B cell (primary cell): ENCODE measurements around the gene NAV2. TPM values are rescaled to one million over a fixed set of nuclear protein-coding genes. Genes with fewer than 3 reads are reported as not detected.

Experiments
- ATAC-seq: fragments of 200-7000 bp; cut with Tn5 transposase; one replicate; pipeline ENCODE4 v1.10.0; 2021; ENCODE audit warnings: low read depth, mild to moderate bottlenecking, moderate number of reproducible peaks, moderate library complexity
- CTCF ChIA-PET: fragments of 350-600 bp; sonication (Branson Sonifier 250); formaldehyde crosslinking; loops from one replicate; lab custom pipeline; 2021; ENCODE audit warnings: antibody characterized with exemption, inconsistent platforms; lab: Charles Lee
- POLR2A ChIA-PET: fragments of 350-600 bp; sonication (Branson Sonifier 250); formaldehyde crosslinking; loops from one replicate; lab custom pipeline; 2021; ENCODE audit warnings: antibody characterized with exemption; lab: Charles Lee
- DNase-seq: peaks from one replicate; pipeline ENCODE4 v3.0.0; 2013
- H2AFZ ChIP-seq: 2 replicates; pipeline ENCODE4 v1.6.1; 2012; ENCODE audit warnings: mild to moderate bottlenecking, low read depth, low read length; ENCODE audit not compliant: insufficient read depth, poor library complexity, severe bottlenecking
- H3K27ac ChIP-seq, 2 donors: 1 replicate in 1 of 2; 2 replicates in 1 of 2; pipeline ENCODE4 v1.5.1; 2012 to 2013; ENCODE audit warnings: low read length in 2 of 2, mild to moderate bottlenecking in 2 of 2, moderate library complexity in 1 of 2
- H3K27me3 ChIP-seq, 4 experiments: fragments of 200-600 bp in 1 of 4; sonication (generic) in 1 of 4; replicated peaks in 1 of 4; 1 replicate in 2 of 4; 2 replicates in 2 of 4; pipeline versions ENCODE4 v1.6.1 to v1.7.0; 2013 to 2016; ENCODE audit warnings: low read length in 3 of 4, mild to moderate bottlenecking in 2 of 4, mixed read lengths in 1 of 4, moderate library complexity in 1 of 4; ENCODE audit not compliant: insufficient read depth in 4 of 4, control insufficient read depth in 3 of 4; ENCODE audit errors: control extremely low read depth in 1 of 4
- H3K36me3 ChIP-seq, 2 experiments: replicated peaks in 1 of 2; 1 replicate in 1 of 2; 2 replicates in 1 of 2; pipeline versions ENCODE4 v1.6.1 to v1.7.1; 2013; ENCODE audit warnings: low read length in 1 of 2; ENCODE audit not compliant: insufficient read depth in 2 of 2, control insufficient read depth in 1 of 2; ENCODE audit errors: control extremely low read depth in 1 of 2, extremely low read depth in 1 of 2
- H3K4me1 ChIP-seq, 2 donors: fragments of 200-600 bp in 1 of 2; sonication (generic) in 1 of 2; 1 replicate in 1 of 2; 2 replicates in 1 of 2; pipeline versions ENCODE4 v1.5.1 to v1.6.1; 2013 to 2017; ENCODE audit warnings: low read length in 2 of 2; ENCODE audit not compliant: control insufficient read depth in 2 of 2, insufficient read depth in 2 of 2
- H3K4me2 ChIP-seq: replicated peaks from 2 replicates; pipeline ENCODE3; 2012; ENCODE audit warnings: mild to moderate bottlenecking, low read depth, low read length; ENCODE audit not compliant: poor library complexity, severe bottlenecking
- H3K4me3 ChIP-seq, 5 experiments: fragments of 200-600 bp in 1 of 5; sonication (generic) in 1 of 5; 1 replicate in 3 of 5; 2 replicates in 2 of 5; pipeline versions ENCODE4 v1.5.1 to v1.7.0; 2011 to 2016; ENCODE audit warnings: low read length in 4 of 5, mild to moderate bottlenecking in 4 of 5, low read depth in 2 of 5, control low read depth in 1 of 5, moderate library complexity in 1 of 5; ENCODE audit not compliant: insufficient read depth in 1 of 5; ENCODE audit errors: control extremely low read depth in 1 of 5, extremely low read depth in 1 of 5
- H3K79me2 ChIP-seq: fragments of 200-600 bp; sonication (generic); one replicate; pipeline ENCODE4 v1.6.0; 2016; ENCODE audit warnings: low read length; ENCODE audit not compliant: control insufficient read depth, insufficient read depth
- H3K9ac ChIP-seq: fragments of 200-600 bp; sonication (generic); 2 replicates; pipeline ENCODE4 v1.6.1; 2017; ENCODE audit warnings: mild to moderate bottlenecking, low read length, moderate library complexity
- H3K9me3 ChIP-seq, 3 donors: one replicate each; pipeline versions ENCODE4 v1.6.1 to v1.7.1; 2013; ENCODE audit warnings: low read length in 2 of 3; ENCODE audit not compliant: control insufficient read depth in 2 of 3, insufficient read depth in 1 of 3; ENCODE audit errors: control extremely low read depth in 1 of 3
- H4K20me1 ChIP-seq: 2 replicates; pipeline ENCODE4 v1.6.0; 2012; ENCODE audit warnings: mild to moderate bottlenecking, low read length; ENCODE audit not compliant: insufficient read depth, control insufficient read depth, poor library complexity, severe bottlenecking
- H3K27ac Mint-ChIP-seq: one replicate; pipeline ENCODE4 v1.8.0; 2021; ENCODE audit warnings: mixed read lengths
- H3K27me3 Mint-ChIP-seq: one replicate; pipeline ENCODE4 v1.8.0; 2021; ENCODE audit warnings: mixed read lengths
- H3K4me1 Mint-ChIP-seq: one replicate; pipeline ENCODE4 v1.8.0; 2021; ENCODE audit warnings: mixed read lengths
- H3K4me3 Mint-ChIP-seq: one replicate; pipeline ENCODE4 v1.8.0; 2021; ENCODE audit warnings: mixed read lengths
- H3K9me3 Mint-ChIP-seq: one replicate; pipeline ENCODE4 v1.8.0; 2022; ENCODE audit warnings: mixed read lengths; ENCODE audit not compliant: insufficient read depth
- CTCF ChIP-seq: fragments of 200-600 bp; IDR thresholded peaks from one replicate; pipeline ENCODE4 v1.8.0; 2022; ENCODE audit warnings: antibody characterized with exemption, mild to moderate bottlenecking
- EZH2 ChIP-seq: IDR thresholded peaks from 2 replicates; pipeline ENCODE4 v1.6.1; 2012; ENCODE audit warnings: borderline replicate concordance, low read depth, mild to moderate bottlenecking, moderate library complexity, low read length; ENCODE audit not compliant: insufficient read depth, poor library complexity, severe bottlenecking
- WGBS: methylation state at CpG from one replicate; pipeline ENCODE4 v1.1.5; 2013; ENCODE audit warnings: missing lambda C conversion rate; ENCODE audit not compliant: insufficient coverage; 5-methylcytosine and 5-hydroxymethylcytosine counted together
- intact Hi-C: fragments of 100-400 bp; cut with micrococcal nuclease; formaldehyde crosslinking; loops from one replicate; pipeline ENCODE4 v1.10.0; 2022
- polyA plus RNA-seq: library from polyadenylated mRNA; depleted of rRNA; stranded (reverse); fragments of >200 nt; gene quantifications from 2 replicates; pipeline ENCODE4 v1.2.3, GENCODE V29; 2012
- total RNA-seq, 2 donors: library from RNA; stranded (reverse); fragments of 120-200 nt in 1 of 2; gene quantifications; 1 replicate in 1 of 2; 2 replicates in 1 of 2; pipeline versions ENCODE4 v1.2.3 to v1.2.4, GENCODE V29; 2013 to 2022

NAV2 gene
- total and polyA plus RNA-seq, 2 donors (not counting 1 experiment from before 2014, with no cell fraction given), result 0.82 to 22.2 TPM

- Histone ChIP-seq H3K9ac (no peak overlapping the region), H3K9me3 (no peaks in the 10 kb centered on the region), H2AFZ (no peak overlapping the region), H3K27me3 (no peaks in the 10 kb centered on the region), H3K4me3 (no peak overlapping the region), H4K20me1 (no peaks in the 10 kb centered on the region), H3K36me3 (no peaks in the 10 kb centered on the region), H3K79me2 (no peaks in the 10 kb centered on the region), H3K4me2 (no peak overlapping the region), H3K4me1 (no peaks in the 10 kb centered on the region), H3K27ac (no peak overlapping the region)
- Mint-ChIP-seq H3K9me3 (no peaks in the 10 kb centered on the region), H3K4me3 (no peak overlapping the region), H3K4me1 (no peaks in the 10 kb centered on the region), H3K27ac (no peak overlapping the region), H3K27me3 (no peaks in the 10 kb centered on the region)
- CTCF ChIA-PET, result no interaction called here
- intact Hi-C loops, result no loop called here
- DNase-seq, result no peak
- TF ChIP-seq CTCF, result no peak
- no peak for TF ChIP-seq EZH2
- POLR2A ChIA-PET, result no interaction called here
- 90% methylated on average over 10 of the region's 16 CpGs for WGBS
- no peak for ATAC-seq
Measured at GRCh38 chr11:19879307-19880087, 166.9 kb downstream of the NAV2 start.

- intact Hi-C loops, result no loop called here
- CTCF ChIA-PET, result no interaction called here
Measured at GRCh38 chr11:19880088-19880345, 167.4 kb downstream of the NAV2 start.

More at GRCh38 chr11:19880088-19880345, 167.4 kb downstream of the NAV2 start:
- Histone ChIP-seq H3K27ac (no peak overlapping the region), H3K79me2 (no peaks in the 10 kb centered on the region), H3K9ac (no peak overlapping the region), H3K9me3 (no peaks in the 10 kb centered on the region), H4K20me1 (no peaks in the 10 kb centered on the region), H3K4me1 (no peaks in the 10 kb centered on the region), H3K36me3 (no peaks in the 10 kb centered on the region), H2AFZ (no peak overlapping the region), H3K4me3 (no peak overlapping the region), H3K27me3 (no peaks in the 10 kb centered on the region), H3K4me2 (no peak overlapping the region)
- POLR2A ChIA-PET, result no interaction called here
- Mint-ChIP-seq H3K27me3 (no peaks in the 10 kb centered on the region), H3K27ac (no peak overlapping the region), H3K4me1 (no peaks in the 10 kb centered on the region), H3K9me3 (no peaks in the 10 kb centered on the region), H3K4me3 (no peak overlapping the region)
- DNase-seq (no peak), ATAC-seq (no peak)
- no peak for TF ChIP-seq CTCF
- no peak for TF ChIP-seq EZH2
